Transverse colon (tissue), 4 donors: ENCODE results near the gene HORMAD1.

Experiments used
- CTCF ChIP-seq, 5 experiments: fragments of 200-600 bp in 3 of 5; fragments of 450-650 bp in 2 of 5; sonication (generic) in 3 of 5; IDR thresholded peaks; 1 replicate in 2 of 5; 2 replicates in 3 of 5; pipeline ENCODE4 v1.5.1; 2016 to 2017; ENCODE audit warnings: antibody characterized with exemption in 5 of 5, inconsistent platforms in 3 of 5, mild to moderate bottlenecking in 2 of 5, moderate library complexity in 1 of 5
- POLR2A ChIP-seq: fragments of 450-650 bp; IDR thresholded peaks from one replicate; pipeline ENCODE4 v1.6.1; 2016; ENCODE audit warnings: antibody characterized with exemption, mild to moderate bottlenecking, moderate library complexity
- POLR2AphosphoS5 ChIP-seq, 3 donors: sonication (generic); formaldehyde crosslinking; IDR thresholded peaks; one replicate each; pipeline ENCODE4 v1.6.1; 2016; ENCODE audit warnings: antibody characterized with exemption in 3 of 3

- TF ChIP-seq CTCF (IDR thresholded peaks at IDR 0.05): no peak
- TF ChIP-seq POLR2AphosphoS5 (IDR thresholded peaks at IDR 0.05): no peak
- no peak for TF ChIP-seq POLR2A
These were observed 45.8 kb downstream of the HORMAD1 start for GRCh38 chr1:150674881-150675280.
